GM13976 (cell line): ENCODE data around the gene KIF15.

ENCODE experiments used
- DNase-seq: peaks from one replicate; pipeline ENCODE4 v3.0.0; 2012; ENCODE audit warnings: low spot score
- CTCF ChIP-seq: IDR thresholded peaks from 2 replicates; pipeline ENCODE4 v1.5.1; 2012; ENCODE audit warnings: borderline replicate concordance, mild to moderate bottlenecking; ENCODE audit not compliant: insufficient read depth; ENCODE audit errors: extremely low read depth, missing control alignments, control extremely low read depth
- in situ Hi-C: fragments of 300-500 bp; cut with MboI; formaldehyde crosslinking; loops from one replicate; pipeline ENCODE4 v1.12.0; 2022; ENCODE audit warnings: low sequenced_read_pairs, mixed read lengths, inconsistent platforms; ENCODE audit not compliant: unreplicated experiment

KIF15 gene

GRCh38 chr3:44877333-44877732, 115.7 kb downstream of the KIF15 start:
- TF ChIP-seq CTCF: no peak
- no peak for DNase-seq
- in situ Hi-C loops: no loop called here

- in situ Hi-C loops: no loop called here
- TF ChIP-seq CTCF: no peak
These were observed 118.7 kb downstream of the KIF15 start for GRCh38 chr3:44880284-44880683.

GRCh38 chr3:44883213-44883955, 121.8 kb downstream of the KIF15 start:
- no peak for TF ChIP-seq CTCF
- no peak for DNase-seq
- in situ Hi-C loops: no loop called here

More at GRCh38 chr3:44880284-44880683, 118.7 kb downstream of the KIF15 start:
- no peak for DNase-seq

- no peak for TF ChIP-seq CTCF
- no peak for DNase-seq
- in situ Hi-C loops: no loop called here
These were observed 122.4 kb downstream of the KIF15 start for GRCh38 chr3:44883999-44884431.

DNA sequence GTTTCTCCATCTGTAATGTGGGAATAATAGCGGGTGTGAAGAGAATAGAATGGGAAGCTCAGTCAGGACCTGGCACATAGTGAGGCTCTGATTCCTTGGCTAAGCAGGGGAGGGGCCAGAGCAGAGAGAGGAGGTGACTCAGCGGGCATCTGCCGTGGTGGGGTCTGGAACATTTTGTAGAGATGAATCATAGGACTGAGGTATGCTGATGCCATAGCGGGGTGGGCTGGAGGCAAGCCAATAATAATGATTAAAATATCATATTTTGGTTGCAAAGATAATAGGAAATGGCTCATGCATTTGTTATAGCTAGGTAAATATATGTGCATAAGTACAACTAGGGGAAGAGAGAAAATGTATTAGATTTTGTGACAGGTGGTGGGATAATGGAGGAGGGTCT, 124.0 kb downstream of the KIF15 start:
- DNase-seq: no peak
- no peak for TF ChIP-seq CTCF
- in situ Hi-C loops: no loop called here

DNA sequence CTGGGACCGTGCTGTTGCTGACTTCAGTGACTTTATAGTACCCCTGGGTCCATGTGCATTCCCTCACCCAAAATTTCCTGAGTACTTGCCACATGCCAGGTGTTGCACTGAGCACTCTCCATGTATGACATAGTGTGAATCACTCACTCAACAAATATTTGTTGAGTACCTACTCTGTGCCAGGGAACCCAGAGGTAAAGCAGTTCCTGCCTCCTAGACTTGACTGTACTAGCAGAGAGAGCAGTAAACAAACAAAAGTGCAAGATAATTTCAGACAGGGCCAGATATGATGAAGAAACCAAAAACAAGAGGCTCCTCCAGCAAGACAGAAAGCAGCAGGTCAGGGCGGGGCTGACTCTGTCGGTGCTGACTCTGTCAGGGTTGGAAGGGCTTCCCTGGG, 125.0 kb downstream of the KIF15 start:
- DNase-seq: no peak
- in situ Hi-C loops: no loop called here
- no peak for TF ChIP-seq CTCF

- no peak for TF ChIP-seq CTCF
- in situ Hi-C loops: no loop called here
- DNase-seq: no peak
These were observed 125.5 kb downstream of the KIF15 start for GRCh38 chr3:44887101-44887500.
